Spleen (tissue), 11 donors: ENCODE data around the gene PLXNA3. TPM values are rescaled to one million over a fixed set of nuclear protein-coding genes. Genes with fewer than 3 reads are reported as not detected.

ENCODE experiments used
- DNase-seq: peaks from one replicate; pipeline ENCODE4 v3.0.0-alpha.2; 2020
- H3K27ac ChIP-seq, 8 donors: fragments of 200-600 bp; sonication (generic) in 7 of 8; 1 replicate in 4 of 8; 2 replicates in 4 of 8; pipeline versions ENCODE4 v1.5.0 to v1.8.0; 2016 to 2021; ENCODE audit warnings: inconsistent platforms in 4 of 8, mild to moderate bottlenecking in 4 of 8, moderate library complexity in 1 of 8
- H3K27me3 ChIP-seq, 7 donors: fragments of 200-600 bp; sonication (generic) in 6 of 7; replicated peaks in 1 of 7; 1 replicate in 4 of 7; 2 replicates in 3 of 7; pipeline versions ENCODE4 v1.5.0 to v1.8.0; 2016 to 2021; ENCODE audit warnings: inconsistent platforms in 3 of 7, mild to moderate bottlenecking in 1 of 7
- H3K36me3 ChIP-seq, 6 donors: fragments of 200-600 bp; sonication (generic) in 5 of 6; 1 replicate in 4 of 6; 2 replicates in 2 of 6; pipeline versions ENCODE4 v1.5.0 to v1.8.0; 2016 to 2021; ENCODE audit warnings: inconsistent platforms in 2 of 6
- H3K4me1 ChIP-seq, 6 donors: fragments of 200-600 bp; sonication (generic) in 5 of 6; 1 replicate in 3 of 6; 2 replicates in 3 of 6; pipeline versions ENCODE4 v1.5.0 to v1.8.0; 2016 to 2021; ENCODE audit warnings: inconsistent platforms in 3 of 6
- H3K4me3 ChIP-seq, 8 donors: fragments of 200-600 bp; sonication (generic) in 7 of 8; 1 replicate in 4 of 8; 2 replicates in 4 of 8; pipeline versions ENCODE4 v1.5.0 to v1.8.0; 2016 to 2021; ENCODE audit warnings: inconsistent platforms in 4 of 8, mild to moderate bottlenecking in 4 of 8, moderate library complexity in 2 of 8
- H3K9me3 ChIP-seq, 8 donors: fragments of 200-600 bp; sonication (generic) in 7 of 8; 1 replicate in 4 of 8; 2 replicates in 4 of 8; pipeline versions ENCODE4 v1.5.0 to v1.8.0; 2016 to 2021; ENCODE audit warnings: inconsistent platforms in 4 of 8
- POLR2A ChIP-seq, 3 donors: fragments of 450-650 bp; IDR thresholded peaks; one replicate each; pipeline ENCODE4 v1.5.1; 2017; ENCODE audit warnings: antibody characterized with exemption in 3 of 3, mild to moderate bottlenecking in 1 of 3
- POLR2AphosphoS5 ChIP-seq, 3 donors: sonication (generic); formaldehyde crosslinking; IDR thresholded peaks; one replicate each; pipeline ENCODE4 v1.5.1; 2017; ENCODE audit warnings: antibody characterized with exemption in 3 of 3
- WGBS, 5 donors: extraction: QIAGEN DNeasy Blood & Tissue Kit in 3 of 5; methylation state at CpG; one replicate each; pipeline versions ENCODE4 v1.1.5 to v1.1.7; 2013 to 2018; 5-methylcytosine and 5-hydroxymethylcytosine counted together
- intact Hi-C: fragments of 100-400 bp; cut with DNase I; formaldehyde crosslinking; loops from one replicate; pipeline ENCODE4 v1.15.0; 2023; ENCODE audit warnings: low total_unique reads
- polyA plus RNA-seq, 3 donors: library from polyadenylated mRNA; stranded (reverse); fragments of 200-250 nt; gene quantifications; one replicate each; pipeline ENCODE4 v1.2.1, GENCODE V29; 2013
- total RNA-seq, 7 donors: library from RNA; depleted of rRNA in 3 of 7; stranded (reverse); fragments of >200 nt in 3 of 7; fragmentation: NEBNext Ultra II Directional in 4 of 7; extraction: Animal tissue kit (Norgen Biotek cat#: 25700) in 4 of 7; gene quantifications; one replicate each; pipeline versions ENCODE4 v1.1.0 to v1.2.1, GENCODE V29; 2016 to 2021
- TF ChIP-seq, protein P1 (sequence below), 11 experiments: fragments of 200-600 bp in 7 of 11; fragments of 450-650 bp in 4 of 11; sonication (generic) in 4 of 11; IDR thresholded peaks in 8 of 11; conservative IDR thresholded peaks in 3 of 11; 1 replicate in 7 of 11; 2 replicates in 4 of 11; pipeline versions ENCODE4 v1.4.0 to v1.8.0; 2016 to 2021; ENCODE audit warnings: antibody characterized with exemption in 11 of 11, inconsistent platforms in 4 of 11, mild to moderate bottlenecking in 1 of 11
- donor health status: healthy with polysubstance abuse.
- donor health status: DM: no; HTN: no; CAD: no; lungs with moderate emphysema.
- donor health status: DM: no; HTN: no; CAD: no.
- donor health status: Bipolar disorder and iron deficiency.
- donor health status: healthy.
- donor health status: DM: no; HTN: no; CAD: no.
- donor health status: DM: yes; HTN: yes; CAD: no.

PLXNA3 gene
- total and polyA plus RNA-seq, 10 donors, result 2.5 to 46.8 (median 14.7) TPM

DNA sequence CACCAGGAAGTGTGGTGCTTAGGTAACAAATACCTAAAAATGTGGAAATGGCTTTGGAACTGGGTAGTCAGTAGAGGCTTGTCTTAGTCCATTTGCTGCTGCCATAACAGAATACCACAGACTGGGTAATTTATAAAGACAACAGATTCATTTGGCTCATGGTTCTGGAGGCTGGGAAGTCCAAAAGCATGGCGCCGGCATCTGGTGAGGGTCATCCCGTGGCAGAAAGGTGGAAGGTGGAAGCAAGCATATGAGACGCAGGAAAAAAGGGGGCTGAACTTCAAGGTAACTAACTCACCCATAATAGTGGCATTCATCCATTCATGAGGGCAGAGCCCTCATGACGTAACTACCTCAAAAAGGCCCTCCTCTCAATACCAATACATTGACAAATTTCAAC, 51.4 kb downstream of the PLXNA3 start:
- TF ChIP-seq, protein P1, sequence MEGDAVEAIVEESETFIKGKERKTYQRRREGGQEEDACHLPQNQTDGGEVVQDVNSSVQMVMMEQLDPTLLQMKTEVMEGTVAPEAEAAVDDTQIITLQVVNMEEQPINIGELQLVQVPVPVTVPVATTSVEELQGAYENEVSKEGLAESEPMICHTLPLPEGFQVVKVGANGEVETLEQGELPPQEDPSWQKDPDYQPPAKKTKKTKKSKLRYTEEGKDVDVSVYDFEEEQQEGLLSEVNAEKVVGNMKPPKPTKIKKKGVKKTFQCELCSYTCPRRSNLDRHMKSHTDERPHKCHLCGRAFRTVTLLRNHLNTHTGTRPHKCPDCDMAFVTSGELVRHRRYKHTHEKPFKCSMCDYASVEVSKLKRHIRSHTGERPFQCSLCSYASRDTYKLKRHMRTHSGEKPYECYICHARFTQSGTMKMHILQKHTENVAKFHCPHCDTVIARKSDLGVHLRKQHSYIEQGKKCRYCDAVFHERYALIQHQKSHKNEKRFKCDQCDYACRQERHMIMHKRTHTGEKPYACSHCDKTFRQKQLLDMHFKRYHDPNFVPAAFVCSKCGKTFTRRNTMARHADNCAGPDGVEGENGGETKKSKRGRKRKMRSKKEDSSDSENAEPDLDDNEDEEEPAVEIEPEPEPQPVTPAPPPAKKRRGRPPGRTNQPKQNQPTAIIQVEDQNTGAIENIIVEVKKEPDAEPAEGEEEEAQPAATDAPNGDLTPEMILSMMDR (IDR thresholded peaks at IDR 0.05 in 8 of 11, conservative IDR thresholded peaks at IDR 0.05 in 3 of 11), result no peak
- TF ChIP-seq POLR2A (IDR thresholded peaks at IDR 0.05) (no peak), POLR2AphosphoS5 (IDR thresholded peaks at IDR 0.05) (no peak)
- no peak overlapping the region for H3K27ac ChIP-seq
- H3K4me3 ChIP-seq, result no peak overlapping the region
- H3K27me3 ChIP-seq, result no peaks in the 10 kb centered on the region
- H3K36me3 ChIP-seq, result peaks cover 0 to 56% (median 13%) of the 10 kb centered on the region in 6 donors
- no peak for DNase-seq
- 91 to 100% (median 95%) methylated on average over 5 of the region's 5 CpGs for WGBS, 5 donors
- peaks cover 0 to 9% (median 0%) of the 10 kb centered on the region in 8 donors for H3K9me3 ChIP-seq
- H3K4me1 ChIP-seq, result peaks cover 0 to 11% (median 4%) of the 10 kb centered on the region in 6 donors
- intact Hi-C loops, result no loop called here

DNA sequence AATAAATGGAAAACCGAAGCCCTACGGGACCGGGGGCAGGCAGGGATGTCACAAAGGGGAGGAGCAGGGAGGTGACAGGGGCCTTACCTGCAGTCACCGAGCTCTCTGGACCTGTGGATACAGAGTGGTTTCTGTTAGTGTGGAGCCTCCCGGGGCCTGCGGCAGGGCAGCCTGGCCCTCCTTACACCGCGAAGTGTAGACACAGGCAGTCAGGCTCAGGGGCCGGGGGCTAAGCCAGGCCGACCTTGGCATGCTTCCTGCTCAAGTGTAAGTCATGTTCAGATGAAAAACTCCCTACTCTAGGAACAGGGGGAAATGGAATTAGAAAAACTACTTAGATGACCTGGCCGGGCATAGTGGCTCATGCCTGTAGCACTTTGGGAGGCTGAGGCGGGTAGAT, 53.7 kb downstream of the PLXNA3 start:
- peaks cover 0 to 36% (median 9%) of the 10 kb centered on the region in 6 donors for H3K36me3 ChIP-seq
- H3K4me1 ChIP-seq, result peaks cover 0 to 22% (median 13%) of the 10 kb centered on the region in 6 donors
- WGBS, 5 donors, result 39 to 63% (median 43%) methylated on average over 12 of the region's 12 CpGs
- peak; percentile 69 for DNase-seq
- peak overlapping the region; percentile 43 to 78 (median 63) for H3K27ac ChIP-seq
- H3K4me3 ChIP-seq, result no peak overlapping the region
- peaks cover 0 to 9% (median 0%) of the 10 kb centered on the region in 8 donors for H3K9me3 ChIP-seq
- intact Hi-C loops, result no loop called here
- TF ChIP-seq POLR2AphosphoS5 (IDR thresholded peaks at IDR 0.05), result peak in 1 of 3 donors; percentile 20
- TF ChIP-seq, protein P1 (IDR thresholded peaks at IDR 0.05 in 8 of 11, conservative IDR thresholded peaks at IDR 0.05 in 3 of 11), result no peak
- H3K27me3 ChIP-seq, result no peaks in the 10 kb centered on the region

DNA sequence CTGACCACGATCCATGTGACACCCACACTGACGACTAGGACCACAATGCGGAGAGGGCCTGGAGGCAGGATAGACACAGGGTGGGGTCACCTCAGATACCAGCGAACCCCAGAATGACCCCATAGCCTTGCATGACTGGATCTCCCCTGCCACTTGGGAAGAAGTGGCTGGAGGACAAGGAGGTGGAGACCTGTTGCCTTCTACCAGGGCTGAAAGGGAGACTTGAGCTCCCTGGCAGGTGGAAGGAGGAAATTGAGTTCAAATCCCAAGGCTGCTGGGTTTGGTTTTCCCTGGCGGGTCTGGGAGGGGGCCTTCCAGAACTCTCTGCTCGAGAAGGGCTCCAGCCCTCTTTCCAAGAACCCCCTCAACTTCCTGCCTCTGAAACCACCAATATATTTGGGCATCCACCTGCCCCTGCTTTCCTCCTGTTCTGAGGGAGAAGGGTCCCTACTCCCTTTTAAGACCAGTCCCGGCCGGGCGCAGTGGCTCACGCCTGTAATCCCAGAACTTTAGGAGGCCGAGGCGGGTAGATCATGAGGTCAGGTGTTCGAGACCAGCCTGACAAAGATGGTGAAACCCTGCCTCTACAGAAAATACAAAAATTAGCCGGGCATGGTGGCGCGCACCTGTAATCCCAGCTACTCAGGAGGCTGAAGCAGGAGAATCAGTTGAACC, 54.9 kb downstream of the PLXNA3 start:
- peaks cover 0 to 24% (median 2%) of the 10 kb centered on the region in 6 donors for H3K36me3 ChIP-seq
- H3K27ac ChIP-seq, result peak overlapping the region in 2 of 8 donors; percentile 4 to 23
- 89 to 94% (median 90%) methylated on average over 9 to 16 of the region's 16 CpGs for WGBS, 5 donors
- TF ChIP-seq POLR2A (IDR thresholded peaks at IDR 0.05) (no peak), POLR2AphosphoS5 (IDR thresholded peaks at IDR 0.05) (no peak)
- TF ChIP-seq, protein P1 (IDR thresholded peaks at IDR 0.05 in 8 of 11, conservative IDR thresholded peaks at IDR 0.05 in 3 of 11), result no peak
- DNase-seq, result peak; percentile 71
- peaks cover 0 to 9% (median 0%) of the 10 kb centered on the region in 8 donors for H3K9me3 ChIP-seq
- no peaks in the 10 kb centered on the region for H3K27me3 ChIP-seq
- H3K4me1 ChIP-seq, result peaks cover 0 to 30% (median 16%) of the 10 kb centered on the region in 6 donors
- H3K4me3 ChIP-seq, result no peak overlapping the region
- intact Hi-C loops, result no loop called here

DNA sequence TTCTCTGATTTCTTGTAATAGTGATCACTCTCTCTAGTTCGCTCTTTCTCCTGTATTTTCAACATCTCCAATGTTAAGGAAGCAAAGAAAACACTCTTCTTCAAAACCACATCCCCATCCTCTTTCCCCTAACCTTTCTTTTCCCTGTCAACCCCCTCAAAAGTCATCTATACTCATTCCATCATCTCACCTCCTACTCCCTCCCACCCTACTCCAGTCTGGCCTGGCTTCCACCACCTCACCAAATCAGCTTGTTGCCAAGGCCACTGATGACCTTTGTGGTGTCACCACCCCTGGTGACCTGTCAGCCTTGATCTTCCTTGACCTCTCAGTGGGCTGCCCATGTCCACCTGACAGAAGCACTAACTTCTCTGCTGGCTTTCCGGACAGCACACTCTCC, 55.6 kb downstream of the PLXNA3 start:
- Histone ChIP-seq H3K36me3 (peaks cover 0 to 17% (median 0%) of the 10 kb centered on the region in 6 donors), H3K4me1 (peaks cover 0 to 30% (median 16%) of the 10 kb centered on the region in 6 donors), H3K4me3 (no peak overlapping the region), H3K9me3 (peaks cover 0 to 9% (median 0%) of the 10 kb centered on the region in 8 donors), H3K27me3 (no peaks in the 10 kb centered on the region), H3K27ac (no peak overlapping the region)
- TF ChIP-seq, protein P1 (IDR thresholded peaks at IDR 0.05 in 8 of 11, conservative IDR thresholded peaks at IDR 0.05 in 3 of 11), result no peak
- no peak for TF ChIP-seq POLR2A (IDR thresholded peaks at IDR 0.05)
- no peak for TF ChIP-seq POLR2AphosphoS5 (IDR thresholded peaks at IDR 0.05)
- WGBS, 5 donors, result 78 to 100% (median 89%) methylated on average over 2 of the region's 2 CpGs
- intact Hi-C loops, result no loop called here
- DNase-seq, result no peak
